GM19397 (cell line): Measurements from ENCODE around the gene KCNA4.
"Not testable (repeated sequence)": the region's sequence is repeated elsewhere in the genome, so short reads cannot be mapped to it uniquely, and the experiment has no call there.

Experiments used
- ATAC-seq: cut with Tn5 transposase; IDR thresholded peaks from one replicate; pipeline ENCODE4 v1.9.1; 2021; ENCODE audit warnings: mild to moderate bottlenecking, moderate library complexity; ENCODE audit not compliant: unreplicated experiment

KCNA4 gene

DNA sequence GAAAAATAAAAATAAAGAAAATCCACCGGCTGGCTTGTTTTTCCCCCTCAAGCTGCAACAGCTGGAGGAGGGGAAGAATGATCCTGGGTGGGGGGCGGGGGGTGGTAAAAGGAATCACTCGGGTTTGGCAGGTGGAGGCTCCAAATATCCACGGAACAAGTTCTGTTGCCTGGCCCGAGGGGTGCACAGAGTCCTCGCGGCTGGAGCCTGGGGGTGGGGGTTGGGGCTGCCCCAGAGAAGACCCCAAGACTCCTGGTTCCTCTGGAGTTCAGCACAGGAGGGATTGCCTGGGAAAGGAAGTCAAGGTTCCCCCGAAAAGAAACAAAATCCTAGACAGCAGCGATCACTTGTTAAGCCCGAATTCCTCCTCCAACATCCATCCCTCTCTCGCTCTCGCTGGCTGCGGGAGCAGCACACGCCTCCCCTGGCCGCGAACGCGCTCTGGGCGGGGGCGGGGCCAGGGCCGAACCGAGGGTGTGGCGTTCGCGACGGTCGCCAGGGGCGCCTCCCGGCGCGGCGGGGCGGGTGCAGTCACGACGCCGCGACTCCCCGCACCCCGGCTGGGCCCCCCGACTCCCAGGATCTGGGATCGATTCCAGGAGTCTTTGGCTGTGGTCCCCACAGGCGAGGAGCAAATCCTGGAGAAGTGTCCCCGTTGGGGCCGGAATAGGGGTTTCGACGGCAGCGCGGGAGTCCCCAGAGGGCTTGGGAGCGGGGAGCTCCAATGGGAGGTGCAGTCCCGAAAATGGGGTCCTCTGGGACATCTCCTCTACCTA is at the start of gene KCNA4:
Gene KCNA4 (minus strand): TSS at position 443 of the 776 bp plus-strand sequence. CDS start 4,352 bp downstream, outside the sequence.
- no peak for ATAC-seq

DNA sequence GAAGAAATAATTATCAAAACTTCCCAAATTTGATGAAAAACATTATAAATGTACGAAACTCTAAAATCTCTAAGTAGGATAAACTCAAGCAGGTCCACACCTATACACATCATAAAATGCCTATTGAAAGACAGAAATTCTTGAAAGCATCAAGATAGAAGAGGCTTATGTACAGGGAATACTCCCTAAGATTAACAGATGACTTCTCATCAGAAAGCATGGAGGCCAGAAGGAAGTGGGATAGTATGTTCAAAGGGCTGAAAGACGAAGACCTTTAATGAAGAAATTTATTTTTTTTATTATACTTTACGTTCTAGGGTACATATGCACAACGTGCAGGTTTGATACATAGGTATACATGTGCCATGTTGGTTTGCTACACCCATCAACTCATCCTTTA is 45.3 kb upstream of the KCNA4 start:
- no peak for ATAC-seq

DNA sequence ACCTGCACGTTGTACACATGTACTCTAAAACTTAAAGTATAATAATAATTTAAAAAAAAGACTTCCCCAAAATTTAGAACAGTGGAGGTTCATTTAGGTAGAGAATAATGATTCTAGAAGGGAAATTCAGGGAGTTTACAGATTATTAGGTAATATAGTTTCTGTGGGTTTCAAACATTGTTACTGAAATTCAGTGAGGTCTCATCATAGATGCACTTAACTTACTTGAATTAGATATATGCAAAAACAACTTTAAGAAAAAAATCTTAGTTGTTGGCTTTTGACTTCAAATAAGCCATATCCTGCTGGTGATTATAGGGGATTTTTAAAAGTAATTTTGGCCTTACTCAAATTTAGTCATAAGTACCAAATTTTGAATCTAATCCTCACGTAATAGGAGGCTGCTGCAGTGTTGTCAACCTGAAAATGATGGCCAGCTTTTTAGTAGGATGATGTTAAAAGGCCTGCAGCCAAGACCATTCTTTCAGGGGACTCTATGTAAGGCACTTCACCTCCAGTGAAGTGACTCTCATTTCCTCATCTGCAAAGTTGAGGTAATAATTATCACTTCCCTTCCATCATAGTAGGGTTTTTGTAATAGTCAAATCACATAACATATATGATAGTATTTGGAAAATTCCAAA is 42.5 kb upstream of the KCNA4 start:
- no peak for ATAC-seq

DNA sequence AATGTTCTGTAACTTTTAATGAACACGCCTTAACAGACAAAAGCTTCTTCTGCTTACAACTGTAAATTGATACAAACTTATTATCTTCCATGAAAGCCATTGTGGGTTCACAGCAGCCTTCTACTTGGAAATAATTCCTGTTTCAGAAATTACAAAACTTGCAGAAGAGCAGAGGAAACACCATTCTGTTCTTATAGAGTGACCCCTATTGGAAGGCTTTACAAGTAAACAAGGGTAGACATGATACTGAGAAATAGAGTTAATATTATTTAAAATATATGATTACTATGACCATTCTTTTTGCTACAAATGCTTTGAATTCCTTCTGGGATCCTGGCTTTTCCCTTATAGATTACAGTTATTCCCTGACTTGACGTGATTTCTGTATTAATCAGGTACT is 32.4 kb upstream of the KCNA4 start:
- ATAC-seq, result no peak

DNA sequence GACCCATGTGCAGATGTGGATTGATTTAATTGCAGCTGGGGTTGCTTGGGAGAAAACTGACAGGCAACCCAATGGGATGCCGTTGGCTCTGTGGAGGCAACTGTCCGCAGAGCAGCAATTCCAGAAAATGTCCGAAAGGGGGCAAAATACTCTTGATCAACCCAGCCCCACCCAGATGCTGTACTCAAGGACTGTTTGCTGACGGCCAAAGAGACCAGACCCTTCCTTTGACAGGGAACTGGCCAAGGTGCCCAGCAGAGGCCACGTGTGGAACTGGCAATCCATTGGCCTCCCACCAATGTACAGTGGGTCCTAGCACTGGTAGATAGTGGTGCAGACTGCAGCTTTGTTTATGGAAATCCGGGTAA is 29.7 kb upstream of the KCNA4 start:
- ATAC-seq, result no peak

DNA sequence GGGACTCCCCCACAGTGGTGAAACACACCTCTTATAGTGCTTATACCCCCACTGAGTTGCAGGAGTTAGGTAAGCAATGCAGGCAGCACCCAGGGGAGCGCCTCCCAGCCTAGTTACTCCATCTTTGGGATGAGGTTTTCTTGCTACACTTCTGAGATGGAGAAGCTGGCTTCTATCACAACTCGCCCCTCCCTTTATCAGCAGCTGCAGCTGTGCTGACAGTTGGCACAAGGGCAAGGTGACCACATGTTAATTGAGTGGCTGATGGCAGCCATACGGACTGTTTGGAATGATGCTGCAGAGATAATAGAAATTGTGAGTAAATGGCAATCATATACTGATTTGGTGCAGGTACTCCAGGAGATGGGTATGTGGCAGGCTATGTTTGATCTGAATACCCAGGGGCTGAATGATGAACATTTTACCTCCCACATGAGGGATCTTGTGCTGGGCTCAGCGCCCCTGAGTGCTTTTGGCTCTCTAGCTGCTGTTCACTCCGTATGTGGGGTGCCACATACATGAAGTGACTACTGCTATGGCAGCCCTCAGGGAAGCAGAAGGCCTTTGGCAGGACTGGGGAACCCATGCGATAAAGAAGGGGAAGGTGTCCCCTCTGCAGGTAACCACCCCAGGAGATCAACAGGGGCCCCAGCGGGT is 29.2 kb upstream of the KCNA4 start:
- no peak for ATAC-seq

DNA sequence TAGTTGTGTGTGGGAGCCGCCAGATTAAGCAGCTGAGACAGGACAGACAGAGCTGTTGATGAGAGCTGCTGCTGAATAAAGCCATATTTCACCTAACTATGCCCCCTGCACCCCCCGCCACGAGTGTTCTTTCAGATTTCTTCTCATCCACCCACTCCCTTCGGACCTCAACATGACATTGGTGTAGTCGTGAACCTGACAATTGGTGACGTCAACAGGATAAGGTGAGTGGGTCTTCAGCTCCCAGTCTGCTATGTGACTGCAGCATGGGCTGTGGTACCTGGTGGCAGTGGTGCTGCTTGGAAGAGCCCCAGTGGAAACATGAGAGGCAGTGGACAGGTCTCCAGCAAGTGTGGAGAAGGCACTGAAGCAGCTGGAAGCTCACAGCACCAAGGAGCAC is 28.3 kb upstream of the KCNA4 start:
- ATAC-seq, result no peak

DNA sequence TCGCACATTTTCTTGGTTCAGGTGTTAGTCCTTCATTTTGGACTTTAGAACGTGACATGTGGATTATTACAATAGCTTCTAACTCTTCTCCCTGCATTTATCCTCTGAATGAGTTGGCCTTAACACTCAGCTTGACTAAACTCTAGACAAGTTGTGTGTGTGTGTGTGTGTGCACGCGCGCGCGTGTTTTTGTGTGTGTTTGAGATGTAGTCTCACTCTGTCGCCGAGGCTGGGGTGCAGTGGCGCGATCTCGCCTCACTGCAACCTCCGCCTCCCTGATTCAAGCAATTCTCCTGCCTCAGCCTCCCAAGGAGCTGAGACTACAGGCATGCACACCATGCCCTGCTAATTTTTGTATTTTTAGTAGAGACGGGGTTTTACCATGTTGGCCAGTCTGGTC is 24.3 kb upstream of the KCNA4 start:
- ATAC-seq, result no peak

DNA sequence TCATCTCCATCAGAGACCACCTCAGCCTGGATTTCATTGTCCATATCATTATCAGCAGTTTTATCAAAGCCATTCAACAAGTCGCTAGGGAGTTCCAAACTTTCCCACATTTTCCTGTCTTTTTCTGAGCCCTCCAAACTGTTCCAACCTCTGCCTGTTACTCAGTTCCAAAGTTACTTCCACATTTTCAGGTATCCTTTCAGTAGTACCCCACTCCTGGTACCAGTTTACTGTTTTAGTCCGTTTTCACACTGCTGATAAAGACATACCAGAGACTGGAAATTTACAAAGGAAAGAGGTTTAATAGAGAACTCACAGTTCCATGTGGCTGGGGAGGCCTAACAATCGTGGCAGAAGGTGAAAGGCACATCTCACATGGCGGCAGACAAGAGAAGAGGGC is 17.9 kb upstream of the KCNA4 start:
- not testable (repeated sequence) for ATAC-seq

DNA sequence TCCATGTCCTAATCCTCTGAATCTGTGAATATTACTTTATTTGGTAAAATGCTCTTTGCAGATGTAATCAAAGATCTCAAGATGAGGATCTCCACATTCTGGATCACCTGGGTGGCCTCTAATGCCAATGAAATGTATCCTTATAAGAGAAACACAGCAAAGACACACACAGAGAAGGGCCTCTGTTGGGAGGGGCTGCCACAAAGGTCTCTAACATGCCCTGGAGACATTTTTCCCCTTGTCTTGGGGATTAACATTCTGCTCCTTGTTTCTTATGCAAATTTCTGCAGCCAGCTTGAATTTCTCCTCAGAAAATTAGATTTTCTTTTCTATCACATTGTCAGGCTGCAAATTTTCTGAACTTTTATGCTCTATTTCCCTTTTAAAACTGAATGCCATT is 17.3 kb upstream of the KCNA4 start:
- not testable (repeated sequence) for ATAC-seq

DNA sequence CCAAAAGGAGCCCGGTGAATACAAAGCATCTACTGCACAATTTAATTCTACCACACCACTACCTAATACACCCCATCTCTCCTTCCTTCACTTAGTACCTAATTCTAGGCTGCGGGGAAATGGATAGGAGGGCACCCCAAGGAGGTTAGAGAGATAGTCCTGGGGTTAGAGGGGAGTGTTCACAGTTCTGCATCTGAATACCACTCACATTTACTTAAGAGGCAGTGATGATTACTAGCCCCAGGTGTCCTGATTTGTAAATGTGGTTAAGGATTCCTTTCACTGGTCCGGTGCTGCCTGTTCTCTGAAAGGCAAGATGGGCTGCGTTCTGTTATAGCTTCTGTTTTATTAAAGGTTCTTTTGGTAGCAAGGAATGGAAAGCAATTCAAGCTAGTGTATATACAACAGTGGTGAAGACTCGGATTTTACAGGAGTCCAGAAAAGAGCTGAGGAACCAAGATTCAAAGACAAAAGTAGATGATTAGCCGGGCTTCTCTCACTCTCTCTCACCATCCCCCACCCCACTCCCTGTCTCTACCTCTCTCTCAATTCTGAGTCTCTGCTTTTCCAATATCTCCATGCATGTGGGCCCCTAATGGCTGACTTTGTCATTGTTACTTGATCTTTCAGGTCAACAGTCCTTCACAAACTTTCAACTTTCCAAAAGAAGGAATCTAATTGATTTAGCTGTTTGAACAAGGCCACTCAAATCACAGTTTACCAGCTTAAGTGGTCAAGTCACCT is 8.7 kb upstream of the KCNA4 start:
- no peak for ATAC-seq

DNA sequence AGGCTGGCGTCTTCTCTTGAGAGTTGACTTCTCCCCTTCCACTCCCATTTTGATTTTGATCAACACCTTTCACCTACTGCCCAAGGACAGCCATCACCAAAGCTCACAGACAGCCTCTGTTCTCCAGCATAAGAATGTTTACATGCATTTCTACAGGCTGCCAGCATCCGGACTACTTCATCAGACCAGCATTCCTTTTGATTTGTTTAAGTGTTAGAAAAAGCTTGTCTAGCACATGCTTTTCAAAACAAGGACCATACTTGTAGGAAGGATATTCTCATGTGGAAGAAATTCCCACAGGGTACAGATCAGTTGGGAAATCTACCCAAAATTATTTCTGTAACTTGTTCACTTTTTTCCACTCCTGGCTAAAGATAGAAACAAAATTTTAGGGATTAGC is 6.2 kb upstream of the KCNA4 start:
- ATAC-seq, result no peak

DNA sequence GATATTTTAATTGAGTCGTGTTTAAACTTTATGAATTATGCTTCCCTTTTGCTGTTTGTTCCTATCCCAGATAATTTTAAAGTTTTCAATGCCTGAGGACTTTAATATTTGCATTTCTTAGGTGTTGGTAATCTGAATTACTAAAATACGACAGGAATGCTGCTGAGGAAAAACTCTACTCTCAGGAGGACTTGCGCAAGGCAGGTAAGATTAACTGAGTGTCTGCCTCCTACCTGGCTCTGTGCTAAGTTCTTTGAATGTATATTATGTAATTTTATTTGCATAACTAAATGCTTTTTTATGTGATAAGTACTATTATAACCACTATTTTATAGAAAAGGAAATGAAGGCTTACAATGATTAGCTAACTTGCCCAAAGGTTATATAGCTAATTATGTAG is 2.7 kb upstream of the KCNA4 start:
- ATAC-seq, result no peak

DNA sequence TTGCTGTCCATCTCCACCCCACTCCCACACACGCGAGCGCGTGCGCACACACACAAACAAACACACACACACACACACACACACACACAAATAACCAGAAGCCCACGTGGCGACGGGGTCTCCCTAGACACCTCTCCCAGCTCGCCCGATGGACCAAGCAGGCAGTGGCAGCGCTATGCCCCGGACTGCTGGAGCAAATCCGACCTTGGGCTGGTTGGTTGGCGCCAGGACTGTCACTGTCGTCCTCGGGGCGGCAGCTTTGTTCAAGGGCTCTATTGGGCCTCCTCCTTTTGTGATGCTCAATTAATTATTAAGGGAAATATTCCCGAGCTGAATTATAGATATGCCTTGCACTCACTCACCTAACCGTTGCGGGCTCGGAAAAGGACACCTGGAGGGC is 1.7 kb upstream of the KCNA4 start:
- no peak for ATAC-seq

DNA sequence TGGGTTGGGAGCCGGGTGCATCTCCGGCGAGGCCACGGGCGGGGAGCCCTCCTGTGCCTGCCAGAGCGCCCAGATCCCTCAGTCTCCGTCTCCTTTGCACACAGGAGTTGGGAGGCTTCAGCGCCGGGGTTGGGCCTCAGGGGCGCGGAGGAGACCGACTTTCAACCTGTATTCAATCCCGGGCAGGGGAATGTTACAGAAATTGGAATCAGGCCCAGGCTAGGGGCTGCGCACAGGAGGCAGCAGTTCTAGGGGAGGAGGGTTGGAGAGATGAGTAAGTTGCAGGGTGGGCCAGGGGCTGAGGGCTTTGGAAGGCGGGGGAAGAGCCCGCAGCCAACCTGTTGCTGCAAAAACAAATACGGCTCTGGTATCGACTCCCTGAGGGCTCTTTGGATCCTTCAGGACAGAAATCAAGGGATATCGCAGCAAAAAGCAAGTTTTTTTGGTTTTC is 640 bp upstream of the KCNA4 start:
- ATAC-seq, result no peak

DNA sequence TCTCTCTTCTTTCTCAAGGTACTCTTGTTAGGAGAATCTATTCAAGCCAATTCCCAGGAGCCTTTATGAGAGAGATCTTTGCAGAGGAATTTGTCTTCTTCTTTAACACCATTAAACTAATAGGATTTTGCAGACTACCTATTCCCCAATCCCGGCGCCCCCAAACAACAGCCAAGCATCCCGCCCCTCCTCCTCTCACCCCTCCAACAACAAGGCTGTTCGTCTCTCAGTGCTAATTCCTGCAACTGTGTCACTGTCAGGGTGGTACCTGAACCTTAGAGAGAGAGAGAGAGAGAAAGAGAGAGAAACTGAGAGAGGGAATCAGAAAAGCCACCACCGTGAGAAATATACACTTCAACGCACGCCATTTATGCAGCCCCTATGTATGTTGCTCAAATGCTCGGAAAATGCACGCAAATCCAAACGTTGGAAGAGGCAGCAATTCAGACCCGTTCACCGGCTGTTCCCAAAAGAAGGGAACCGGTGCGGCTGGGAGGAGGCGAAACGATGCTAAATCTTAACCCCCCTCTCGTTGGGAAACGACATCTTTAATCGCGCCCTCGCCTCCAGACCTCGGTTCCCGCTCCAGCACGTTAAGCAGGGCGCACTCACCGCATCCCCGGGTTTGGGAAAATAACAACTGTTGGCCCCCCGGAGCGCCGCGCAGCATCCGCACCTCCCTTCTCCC is 961 bp downstream of the KCNA4 start:
- ATAC-seq, result no peak

DNA sequence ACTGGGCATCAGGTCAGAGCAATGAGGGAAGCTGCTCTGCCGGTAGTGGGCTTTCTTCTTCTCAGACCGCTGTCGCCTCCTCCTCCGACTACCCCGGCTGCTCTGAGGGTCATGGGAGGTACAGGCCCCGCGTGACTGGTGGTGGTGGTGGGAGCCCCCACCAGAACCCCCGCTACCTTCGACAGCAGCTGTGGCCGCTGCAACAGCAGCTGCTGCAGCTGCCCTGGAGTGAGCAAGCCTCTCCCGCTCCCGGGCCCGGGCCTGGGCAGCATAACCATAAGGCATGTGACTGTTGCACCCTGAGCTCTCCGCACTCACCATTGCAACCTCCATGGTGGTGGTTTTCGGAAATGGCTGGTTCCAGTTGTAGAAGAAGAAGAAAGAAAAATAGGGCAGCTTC is 4.5 kb downstream of the KCNA4 start:
- ATAC-seq, result no peak

DNA sequence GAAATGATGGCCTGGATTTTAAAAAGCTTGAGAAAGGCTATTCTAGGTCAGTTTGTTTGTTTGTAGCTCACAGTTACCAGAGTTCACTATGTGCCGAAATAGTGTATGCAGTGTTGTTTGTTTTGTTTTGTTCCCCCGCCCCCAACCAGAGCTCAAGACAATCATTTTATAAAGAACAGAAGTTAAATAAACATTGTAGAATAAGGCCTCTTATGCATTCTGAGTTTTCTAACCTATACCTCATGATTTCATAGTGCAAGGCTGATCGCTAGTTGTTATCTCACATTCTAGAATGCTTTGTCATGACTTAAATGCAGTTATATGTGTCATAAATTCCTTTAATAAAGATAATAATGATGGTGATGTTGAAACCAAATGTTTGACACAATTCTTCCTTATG is 7.8 kb downstream of the KCNA4 start:
- no peak for ATAC-seq

DNA sequence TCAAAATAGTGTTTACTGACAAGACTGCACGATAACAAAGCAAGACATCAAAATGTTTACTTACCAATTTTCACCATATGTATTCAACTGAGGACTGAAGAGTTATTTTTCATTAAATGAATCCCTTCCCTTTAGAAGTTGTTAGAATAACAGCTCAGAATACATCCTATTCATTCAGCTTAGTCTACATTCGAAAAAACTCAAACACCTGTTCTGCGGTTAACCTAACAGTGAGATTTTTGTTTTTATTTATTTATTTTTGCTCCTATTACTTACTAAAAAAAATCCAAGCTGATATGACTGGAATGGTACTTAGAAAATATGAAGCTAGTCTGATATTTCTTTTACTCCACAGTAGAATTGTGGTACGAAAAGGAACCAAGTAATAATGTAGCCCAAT is 10.0 kb downstream of the KCNA4 start:
- ATAC-seq, result no peak

DNA sequence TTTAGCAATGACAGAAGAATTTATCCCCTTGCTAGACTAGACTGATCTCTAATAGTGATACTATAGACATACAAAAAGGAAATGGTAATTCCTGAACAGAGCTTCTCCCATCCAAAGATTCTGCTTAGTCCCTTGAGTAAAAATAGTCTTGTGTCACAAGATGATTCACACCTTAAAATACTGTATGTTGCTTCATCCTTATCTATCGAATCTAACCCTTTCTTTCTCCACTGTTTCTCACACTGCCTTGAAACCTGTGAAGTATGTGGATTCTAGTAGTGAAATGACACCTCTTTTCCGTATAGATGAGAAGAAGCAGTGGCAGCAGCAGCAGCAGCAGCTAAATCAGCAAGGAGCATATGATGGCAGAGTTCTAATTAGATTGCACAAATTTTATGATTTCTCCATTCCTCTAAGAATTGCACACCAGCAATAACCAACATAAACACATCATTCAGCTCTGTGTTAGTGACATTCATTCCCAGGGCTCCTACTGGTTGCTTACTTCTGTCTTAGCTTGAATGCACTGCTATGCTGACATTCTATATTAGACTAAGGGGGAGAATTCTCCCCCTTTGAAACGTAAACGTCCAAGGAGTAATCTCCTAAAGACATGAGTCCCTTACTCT is 14.6 kb downstream of the KCNA4 start:
- no peak for ATAC-seq
